ENCODE results near the gene SNTG2. TPM values are rescaled to one million over a fixed set of nuclear protein-coding genes. Genes with fewer than 3 reads are reported as not detected.

Gene SNTG2
- total RNA-seq, 1 donor from 2014 or later = 11.8 TPM

DNA sequence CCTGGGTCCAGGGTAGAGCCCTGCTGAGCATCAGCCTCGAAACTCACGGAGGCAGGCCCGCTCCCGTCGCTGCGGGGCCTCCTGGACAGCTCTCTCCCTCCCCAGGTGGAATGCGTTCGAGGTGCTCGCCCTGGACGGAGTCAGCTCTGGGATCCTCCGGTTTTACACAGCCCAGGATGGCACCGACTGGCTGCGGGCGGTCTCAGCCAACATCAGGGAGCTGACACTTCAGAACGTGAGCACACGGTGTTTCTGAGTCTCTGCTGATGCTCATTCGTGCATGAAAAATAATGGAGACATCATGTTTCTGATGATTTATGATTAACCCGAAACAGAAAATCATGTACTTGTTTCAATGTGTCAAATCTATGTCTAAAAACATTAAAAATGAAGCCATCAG is 287.1 kb downstream of the SNTG2 start:
- TF ChIP-seq POLR2A (IDR thresholded peaks at IDR 0.05) = no peak
- TF ChIP-seq POLR2AphosphoS5 (IDR thresholded peaks at IDR 0.05; ENCODE audit: insufficient read depth in 1 of 2, low read depth in 1 of 2) = no peak
- TF ChIP-seq, protein P1, sequence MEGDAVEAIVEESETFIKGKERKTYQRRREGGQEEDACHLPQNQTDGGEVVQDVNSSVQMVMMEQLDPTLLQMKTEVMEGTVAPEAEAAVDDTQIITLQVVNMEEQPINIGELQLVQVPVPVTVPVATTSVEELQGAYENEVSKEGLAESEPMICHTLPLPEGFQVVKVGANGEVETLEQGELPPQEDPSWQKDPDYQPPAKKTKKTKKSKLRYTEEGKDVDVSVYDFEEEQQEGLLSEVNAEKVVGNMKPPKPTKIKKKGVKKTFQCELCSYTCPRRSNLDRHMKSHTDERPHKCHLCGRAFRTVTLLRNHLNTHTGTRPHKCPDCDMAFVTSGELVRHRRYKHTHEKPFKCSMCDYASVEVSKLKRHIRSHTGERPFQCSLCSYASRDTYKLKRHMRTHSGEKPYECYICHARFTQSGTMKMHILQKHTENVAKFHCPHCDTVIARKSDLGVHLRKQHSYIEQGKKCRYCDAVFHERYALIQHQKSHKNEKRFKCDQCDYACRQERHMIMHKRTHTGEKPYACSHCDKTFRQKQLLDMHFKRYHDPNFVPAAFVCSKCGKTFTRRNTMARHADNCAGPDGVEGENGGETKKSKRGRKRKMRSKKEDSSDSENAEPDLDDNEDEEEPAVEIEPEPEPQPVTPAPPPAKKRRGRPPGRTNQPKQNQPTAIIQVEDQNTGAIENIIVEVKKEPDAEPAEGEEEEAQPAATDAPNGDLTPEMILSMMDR (IDR thresholded peaks at IDR 0.05) = no peak
- H3K4me1 ChIP-seq = no peaks in the 10 kb centered on the region
- no peak for DNase-seq (ENCODE audit: extremely low spot score in 2 of 2)
- no peaks in the 10 kb centered on the region for H3K36me3 ChIP-seq
- H3K9me3 ChIP-seq = no peaks in the 10 kb centered on the region
- H3K27ac ChIP-seq = no peak overlapping the region
- no peaks in the 10 kb centered on the region for H3K27me3 ChIP-seq
- intact Hi-C loops (cut with DNase I) = no loop called here
- no peak overlapping the region for H3K4me3 ChIP-seq

DNA sequence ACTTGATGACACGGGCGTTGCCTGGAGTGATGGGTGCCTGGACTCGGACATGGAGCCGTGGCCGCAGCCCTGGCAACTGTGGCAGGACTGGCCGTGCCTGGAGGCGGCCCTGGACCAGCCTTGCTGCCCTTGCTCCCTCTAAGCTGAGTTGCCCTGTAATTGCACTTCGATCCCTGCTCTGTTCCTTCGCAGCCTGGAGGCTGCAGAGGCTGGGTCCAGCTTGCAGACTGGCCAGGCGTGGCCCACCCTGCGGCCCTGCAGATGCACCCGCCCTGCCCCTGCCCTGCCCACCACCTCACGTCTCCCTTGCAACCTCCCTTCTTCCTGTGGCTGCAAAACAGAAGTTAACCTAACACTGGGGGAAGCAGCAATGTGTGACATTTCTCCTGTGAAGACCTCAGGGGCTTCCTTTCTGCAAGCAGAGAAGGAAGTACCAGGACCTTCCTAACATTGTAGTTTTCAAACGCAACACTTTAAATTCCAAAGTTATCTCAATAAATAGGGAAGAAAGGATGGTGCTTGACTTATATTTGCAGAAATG is 288.0 kb downstream of the SNTG2 start:
- H3K36me3 ChIP-seq = no peaks in the 10 kb centered on the region
- H3K27me3 ChIP-seq = no peaks in the 10 kb centered on the region
- intact Hi-C loops (cut with DNase I) = no loop called here
- H3K4me1 ChIP-seq = no peaks in the 10 kb centered on the region
- no peak overlapping the region for H3K4me3 ChIP-seq
- H3K9me3 ChIP-seq = no peaks in the 10 kb centered on the region
- no peak overlapping the region for H3K27ac ChIP-seq
- DNase-seq (ENCODE audit: extremely low spot score in 2 of 2) = no peak
- no peak for TF ChIP-seq POLR2A (IDR thresholded peaks at IDR 0.05)
- TF ChIP-seq, protein P1 (IDR thresholded peaks at IDR 0.05) = no peak
- TF ChIP-seq POLR2AphosphoS5 (IDR thresholded peaks at IDR 0.05; ENCODE audit: insufficient read depth in 1 of 2, low read depth in 1 of 2) = no peak

DNA sequence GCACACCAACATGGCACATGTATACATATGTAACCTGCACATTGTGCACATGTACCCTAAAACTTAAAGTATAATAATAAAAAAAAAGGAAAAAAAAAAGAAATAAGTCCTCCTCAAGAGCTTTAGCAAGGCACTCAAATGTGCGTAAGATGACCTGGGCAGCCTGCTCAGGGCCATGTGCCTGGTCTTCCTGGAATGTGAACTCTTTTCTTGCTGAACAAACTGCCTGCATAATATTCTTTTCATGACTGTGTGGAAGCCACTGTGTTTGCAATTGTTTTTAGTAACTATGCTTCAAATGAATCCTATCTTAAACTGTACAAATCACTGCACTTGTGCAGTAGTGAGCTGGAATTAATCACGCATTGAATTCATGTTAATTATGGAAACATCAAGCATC is 294.5 kb downstream of the SNTG2 start:
- Histone ChIP-seq H3K4me1 (no peaks in the 10 kb centered on the region), H3K9me3 (no peaks in the 10 kb centered on the region), H3K27me3 (no peaks in the 10 kb centered on the region), H3K4me3 (no peak overlapping the region), H3K36me3 (no peaks in the 10 kb centered on the region), H3K27ac (no peak overlapping the region)
- TF ChIP-seq, protein P1 (IDR thresholded peaks at IDR 0.05) = no peak
- no peak for TF ChIP-seq POLR2AphosphoS5 (IDR thresholded peaks at IDR 0.05; ENCODE audit: insufficient read depth in 1 of 2, low read depth in 1 of 2)
- no peak for TF ChIP-seq POLR2A (IDR thresholded peaks at IDR 0.05)
- no peak for DNase-seq (ENCODE audit: extremely low spot score in 2 of 2)
- intact Hi-C loops (cut with DNase I) = no loop called here

DNA sequence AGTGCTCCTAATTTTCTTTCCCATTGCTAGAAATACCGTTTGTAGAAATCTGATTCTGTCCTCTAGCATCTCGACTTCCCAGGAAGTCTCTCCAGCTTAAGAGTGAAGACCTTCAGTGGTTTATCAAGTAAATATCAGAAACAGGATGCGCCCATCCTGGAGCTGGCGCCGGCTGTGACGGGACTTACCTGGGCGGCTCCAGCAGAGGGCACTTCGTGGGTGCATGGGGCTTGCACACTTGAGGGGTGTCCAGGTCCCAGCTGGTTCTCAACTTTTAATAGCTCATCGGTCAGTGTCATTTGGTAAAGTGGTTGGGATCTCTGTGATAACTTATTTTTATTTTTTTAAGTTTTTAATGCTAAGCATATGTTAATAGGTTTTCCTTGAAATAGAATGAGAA is 295.6 kb downstream of the SNTG2 start:
- Histone ChIP-seq H3K9me3 (no peaks in the 10 kb centered on the region), H3K36me3 (no peaks in the 10 kb centered on the region), H3K4me3 (no peak overlapping the region), H3K27ac (no peak overlapping the region), H3K27me3 (no peaks in the 10 kb centered on the region), H3K4me1 (no peaks in the 10 kb centered on the region)
- TF ChIP-seq POLR2AphosphoS5 (IDR thresholded peaks at IDR 0.05; ENCODE audit: insufficient read depth in 1 of 2, low read depth in 1 of 2) (no peak), POLR2A (IDR thresholded peaks at IDR 0.05) (no peak)
- TF ChIP-seq, protein P1 (IDR thresholded peaks at IDR 0.05) = no peak
- intact Hi-C loops (cut with DNase I) = no loop called here
- DNase-seq (ENCODE audit: extremely low spot score in 2 of 2) = no peak

DNA sequence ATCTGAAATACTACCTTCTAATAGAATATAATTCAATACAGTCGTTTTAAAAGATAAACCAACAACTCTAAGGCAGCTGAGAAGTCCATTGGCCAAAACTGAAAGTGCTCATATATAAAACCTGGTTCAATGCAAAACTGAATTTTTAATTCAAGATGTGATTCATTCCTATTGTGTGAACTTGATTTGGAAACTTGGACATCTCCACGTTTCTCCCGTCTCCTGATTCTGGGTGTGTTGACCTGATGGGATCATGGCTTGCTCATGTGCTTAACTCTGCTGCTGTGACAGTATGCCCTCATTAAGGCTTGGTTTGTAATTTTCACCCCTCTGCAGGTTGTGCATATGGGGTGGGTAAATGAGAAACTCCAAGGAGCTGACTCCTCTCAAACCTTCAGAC is 296.3 kb downstream of the SNTG2 start:
- Histone ChIP-seq H3K27me3 (no peaks in the 10 kb centered on the region), H3K4me3 (no peak overlapping the region), H3K27ac (no peak overlapping the region), H3K36me3 (no peaks in the 10 kb centered on the region), H3K9me3 (no peaks in the 10 kb centered on the region), H3K4me1 (no peaks in the 10 kb centered on the region)
- TF ChIP-seq POLR2A (IDR thresholded peaks at IDR 0.05) (no peak), POLR2AphosphoS5 (IDR thresholded peaks at IDR 0.05; ENCODE audit: insufficient read depth in 1 of 2, low read depth in 1 of 2) (no peak)
- TF ChIP-seq, protein P1 (IDR thresholded peaks at IDR 0.05) = no peak
- intact Hi-C loops (cut with DNase I) = no loop called here
- DNase-seq (ENCODE audit: extremely low spot score in 2 of 2) = no peak
